Measurements from ENCODE around the gene PSMG2.
A peak's percentile ranks its signal among the peaks of the same experiment; 100 is the strongest.
"Not testable (repeated sequence)": the region's sequence is repeated elsewhere in the genome, so short reads cannot be mapped to it uniquely, and the experiment has no call there.

The PSMG2 gene

GRCh38 chr18:12722731-12723130 is 19.9 kb downstream of the PSMG2 start:
- no peak for DNase-seq

- no peak for DNase-seq
These were observed 23.5 kb downstream of the PSMG2 start for GRCh38 chr18:12726331-12726730.

DNA sequence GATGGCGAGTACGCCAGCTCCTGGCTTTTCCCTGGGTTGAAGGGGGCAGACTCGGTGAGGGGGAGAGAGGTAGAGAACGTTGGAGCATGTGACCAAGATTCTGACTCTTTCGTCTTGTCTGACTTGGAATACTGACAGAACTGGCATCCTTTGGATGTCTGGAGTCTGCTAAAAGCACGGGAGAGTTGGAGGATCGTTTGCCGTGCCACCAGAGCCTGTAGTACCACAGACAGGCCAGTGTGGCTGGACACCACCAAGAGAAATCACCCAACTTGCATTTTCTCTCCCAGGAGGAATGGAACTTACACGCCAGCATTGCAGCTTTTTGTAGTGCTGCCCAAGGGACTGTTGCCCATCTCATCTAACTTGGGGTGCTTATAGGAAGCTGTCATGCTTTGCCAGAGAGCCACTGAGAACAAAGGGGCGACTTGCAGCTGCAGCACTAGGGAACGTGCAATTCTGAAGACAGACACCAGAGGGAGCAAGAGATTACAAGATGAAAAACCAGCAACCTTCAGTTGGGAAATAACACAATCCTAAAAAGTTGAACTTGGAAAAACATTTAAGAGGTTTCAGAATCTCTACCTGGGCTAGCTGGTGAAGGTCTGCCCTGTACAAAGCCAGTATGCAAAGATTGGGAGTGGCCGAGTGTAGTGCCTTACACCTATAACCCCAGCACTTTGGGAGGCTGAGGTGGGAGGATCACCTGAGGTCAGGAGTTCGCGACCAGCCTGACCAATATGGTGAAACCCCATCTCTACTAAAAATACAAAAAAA is 24.1 kb downstream of the PSMG2 start:
- DNase-seq, result peak; percentile 65

- no peak for DNase-seq
These were observed 34.5 kb downstream of the PSMG2 start for GRCh38 chr18:12737243-12737902.

- DNase-seq, result peak; percentile 95
These were observed 38.5 kb downstream of the PSMG2 start for GRCh38 chr18:12741351-12741750.

- DNase-seq, result peak; percentile 88
These were observed 39.6 kb downstream of the PSMG2 start for GRCh38 chr18:12742453-12742852.

DNA sequence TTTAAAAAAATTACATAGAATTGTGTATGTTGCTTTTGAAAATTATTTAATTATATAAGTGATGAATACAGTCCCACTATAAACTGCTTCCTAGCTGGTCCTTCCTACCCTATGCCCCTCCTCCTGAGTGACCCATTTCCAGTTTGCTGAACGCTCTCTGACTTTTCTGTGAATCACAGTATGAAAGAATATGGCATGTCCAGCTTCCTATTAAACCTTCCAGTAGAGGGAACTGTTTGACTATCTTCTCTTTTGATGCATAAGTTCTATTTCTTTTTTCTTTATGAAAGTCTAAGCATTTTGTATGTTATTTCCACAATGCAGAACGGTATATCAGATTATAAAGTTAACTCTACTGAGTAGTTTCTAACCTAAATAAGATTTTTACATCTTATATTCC is 41.3 kb downstream of the PSMG2 start:
- peak; percentile 82 for DNase-seq

DNA sequence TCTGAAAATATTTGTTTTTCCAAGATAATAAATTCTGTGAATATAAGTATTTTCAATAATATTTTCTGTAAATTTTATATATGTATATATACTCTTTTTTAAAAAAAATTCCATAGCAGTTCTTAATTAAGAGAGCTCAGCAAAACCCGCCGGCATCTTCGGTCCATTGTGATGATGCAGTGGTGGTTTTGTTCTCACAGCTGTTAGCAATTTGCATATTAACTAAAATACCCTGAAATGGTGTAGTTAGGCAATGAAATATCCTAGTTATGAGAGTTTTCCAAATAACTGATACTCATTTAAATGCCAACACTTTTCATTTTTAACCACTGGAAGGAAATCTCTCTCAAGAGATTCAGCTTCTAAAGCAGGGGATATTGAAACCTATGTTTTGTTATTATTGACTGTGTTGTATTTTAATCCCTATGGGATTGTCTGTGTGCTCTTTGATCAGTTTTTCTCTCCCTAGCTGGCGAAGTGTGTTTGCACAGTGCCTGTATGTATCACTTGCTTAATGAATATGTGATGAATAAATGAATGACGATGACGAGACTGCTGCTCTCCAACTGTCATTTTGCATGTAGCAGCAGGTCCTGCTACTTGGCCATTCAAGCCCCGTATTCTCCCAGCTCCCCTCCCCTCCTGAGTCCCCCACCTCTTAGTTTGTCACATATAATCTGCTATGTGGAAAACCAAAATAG is 42.4 kb downstream of the PSMG2 start:
- DNase-seq, result peak; percentile 30

- peak; percentile 20 for DNase-seq
These were observed 44.9 kb downstream of the PSMG2 start for GRCh38 chr18:12747530-12748315.

DNA sequence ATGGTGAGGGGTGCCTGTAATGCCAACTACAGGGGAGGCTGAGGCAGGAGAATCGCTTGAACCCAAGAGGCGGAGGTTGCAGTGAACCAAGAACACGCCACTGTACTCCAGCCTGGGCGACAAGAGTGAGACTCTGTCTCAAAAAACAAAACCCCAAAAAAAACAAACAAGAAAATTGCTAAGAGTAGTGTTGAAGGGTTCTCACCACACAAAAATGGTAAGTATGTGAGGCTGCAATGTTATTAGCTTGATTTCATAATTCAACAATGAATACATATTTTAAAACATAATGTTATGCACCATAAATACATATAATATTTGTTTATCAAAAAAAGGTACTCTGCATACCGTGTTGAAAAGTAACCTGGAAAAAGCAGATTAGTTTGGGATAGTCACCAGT is 45.8 kb downstream of the PSMG2 start:
- peak; percentile 68 for DNase-seq

DNA sequence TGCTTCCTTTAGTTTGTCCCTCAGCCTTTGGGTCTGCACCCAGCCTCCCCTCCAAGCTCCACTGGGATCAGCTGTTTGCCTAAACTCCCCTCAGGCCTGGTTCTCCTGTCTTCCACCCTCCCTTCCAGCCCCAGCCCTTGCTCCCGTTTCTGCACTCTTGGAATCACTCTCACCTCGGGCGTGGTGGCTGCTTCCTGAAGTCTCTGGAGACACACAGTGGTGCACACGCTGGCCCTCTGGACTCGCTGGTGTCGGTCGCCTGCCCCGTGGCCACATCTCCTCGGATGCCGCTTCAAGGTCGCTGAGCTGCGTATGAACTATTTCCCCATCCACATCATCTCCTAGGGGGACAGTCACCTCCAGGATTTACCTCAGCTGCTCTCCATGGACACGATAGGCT is 46.3 kb downstream of the PSMG2 start:
- peak; percentile 6 for DNase-seq

- peak; percentile 84 for DNase-seq
These were observed 47.4 kb downstream of the PSMG2 start for GRCh38 chr18:12750076-12750714.

GRCh38 chr18:12750715-12751502 is 48.1 kb downstream of the PSMG2 start:
- no peak for DNase-seq

DNA sequence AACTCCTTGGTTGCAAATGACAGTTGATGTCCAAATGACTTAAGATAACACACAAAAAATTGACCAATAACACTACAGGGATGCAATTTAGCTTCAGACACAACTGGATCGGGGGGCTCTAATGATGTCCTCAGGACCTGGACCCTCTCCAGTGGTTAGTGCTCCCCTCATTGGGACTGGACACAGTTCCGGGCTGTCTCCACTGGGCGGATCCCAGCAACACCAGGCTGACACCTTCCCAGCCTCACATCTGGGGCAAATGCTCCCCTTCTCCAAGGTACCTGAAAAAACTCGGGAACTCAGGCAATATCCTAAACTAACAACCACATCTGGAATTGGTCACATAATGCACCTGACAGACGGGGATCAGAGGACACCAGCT is 48.7 kb downstream of the PSMG2 start:
- no peak for DNase-seq

GRCh38 chr18:12751891-12752290 is 49.0 kb downstream of the PSMG2 start:
- DNase-seq, result no peak

GRCh38 chr18:12754511-12754910 is 51.7 kb downstream of the PSMG2 start:
- DNase-seq, result no peak

- not testable (repeated sequence) for DNase-seq
These were observed 52.8 kb downstream of the PSMG2 start for GRCh38 chr18:12755606-12756005.

- DNase-seq, result not testable (repeated sequence)
These were observed 53.9 kb downstream of the PSMG2 start for GRCh38 chr18:12756619-12757239.

DNA sequence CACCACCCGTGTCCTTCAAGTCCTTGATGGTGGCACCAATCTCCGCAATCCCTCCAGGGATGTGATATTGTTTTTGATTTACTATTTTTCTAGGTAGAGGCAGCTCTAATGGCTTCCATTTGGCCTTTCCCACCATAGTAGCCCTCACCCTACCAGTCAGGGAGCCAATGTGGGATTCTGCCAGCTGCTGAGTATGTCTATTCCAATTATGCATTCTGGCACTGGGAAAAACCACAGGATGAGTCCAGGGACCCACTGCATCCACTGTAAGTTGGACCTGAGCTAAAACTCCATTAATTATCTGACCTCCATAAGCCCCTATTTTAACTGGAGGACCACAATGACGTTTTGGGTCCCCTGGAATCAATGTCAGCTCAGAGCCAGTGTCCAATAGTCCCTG is 55.7 kb downstream of the PSMG2 start:
- not testable (repeated sequence) for DNase-seq

DNA sequence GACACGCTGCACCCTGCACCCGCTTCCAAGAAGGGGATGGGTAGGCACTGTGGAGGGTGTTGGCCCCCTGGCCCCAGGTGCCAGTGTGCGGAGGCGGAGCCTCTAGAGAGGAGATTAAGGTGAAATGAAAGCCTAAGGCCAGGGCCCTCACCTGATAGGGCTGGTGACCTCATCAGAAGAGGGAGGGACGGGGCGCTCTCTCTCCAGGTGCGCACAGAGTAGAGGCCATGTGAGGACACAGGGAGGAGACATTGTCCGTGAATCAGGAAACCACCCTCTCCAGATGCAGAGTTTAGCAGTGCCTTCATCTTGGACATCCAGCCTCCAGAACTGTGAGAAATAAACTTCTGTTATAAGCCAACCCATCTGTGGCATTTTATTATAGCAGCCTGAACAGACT is 62.3 kb downstream of the PSMG2 start:
- no peak for DNase-seq

DNA sequence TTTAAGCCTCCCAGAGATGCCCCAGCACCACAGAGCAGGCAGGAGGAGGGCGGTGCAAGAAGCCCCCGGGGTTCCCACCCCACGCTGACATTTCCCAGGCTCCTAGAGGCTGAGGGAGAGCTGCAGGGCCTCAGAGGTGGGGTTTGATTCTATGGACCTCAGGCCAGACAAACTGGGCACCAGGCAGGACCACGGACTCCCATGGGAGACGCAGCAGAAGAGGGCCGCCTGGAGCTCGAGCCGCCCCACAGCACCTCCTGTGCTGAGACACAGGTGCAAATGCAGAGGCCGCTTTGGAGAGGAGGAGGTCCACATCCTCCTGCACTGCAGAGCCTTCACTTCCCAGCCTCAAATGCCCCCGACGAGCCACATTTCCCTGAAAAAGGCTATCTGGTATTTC is 62.7 kb downstream of the PSMG2 start:
- DNase-seq, result no peak

All from fibroblast of skin of back (primary cell).